ENCODE results near the gene ARHGAP24. TPM values are rescaled to one million over a fixed set of nuclear protein-coding genes. Genes with fewer than 3 reads are reported as not detected.

The ARHGAP24 gene
- 10 to 100 TPM; 30.2 to 38.3 TPM for total RNA-seq
- long read RNA-seq, full-length matches to known transcripts, result 9 of 17 reads
- long read RNA-seq, partial matches to known transcripts, result 7 of 17 reads
- long read RNA-seq, other reads (novel, unspliced or antisense), result 1 of 17 reads

DNA sequence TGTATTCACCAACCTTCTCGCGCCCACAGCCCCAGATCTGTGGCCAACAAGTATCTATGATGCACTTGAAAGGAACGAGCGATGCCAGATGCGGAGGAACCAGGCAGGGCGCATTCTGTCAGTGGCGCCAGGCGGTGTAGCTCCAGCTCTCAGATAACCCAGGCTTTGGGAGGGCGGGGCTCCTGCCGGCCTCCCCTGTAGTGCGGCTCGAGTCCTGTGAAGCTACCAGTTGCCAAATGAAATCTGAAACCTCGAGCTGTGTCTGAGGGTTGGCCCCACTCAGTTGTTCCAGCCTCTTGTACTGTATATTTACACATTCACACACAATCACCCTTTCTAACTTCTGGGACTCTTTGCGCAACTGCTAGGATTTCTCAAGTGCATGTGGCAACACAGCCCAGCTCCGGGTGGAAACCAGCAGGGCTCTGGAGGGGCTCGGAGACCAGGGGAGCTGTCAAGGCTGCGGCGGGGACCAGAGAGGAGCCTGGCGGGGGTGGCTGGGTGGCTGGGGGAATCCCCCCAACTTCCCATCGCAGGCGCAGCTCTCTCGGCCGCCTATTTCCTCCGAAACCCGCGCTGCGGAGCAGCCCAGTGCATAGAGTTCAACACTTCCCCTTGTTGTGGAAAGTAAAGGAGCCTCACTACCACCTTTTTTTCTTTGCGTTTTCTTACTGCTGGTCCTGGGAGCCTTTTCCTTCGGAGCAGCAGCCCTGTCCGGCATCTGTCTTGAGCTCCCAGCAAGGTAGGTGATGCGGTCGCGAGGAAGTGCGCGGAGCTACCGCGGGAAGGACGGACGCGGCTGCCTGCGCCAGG lies at the start of gene ARHGAP24:
TSS of gene ARHGAP24 (plus strand) at position 333 of the 813 bp plus-strand sequence.
- intact Hi-C loops (cut with DNase I), result loop anchor here in 1 of 2 donors (5.0 to 10.0 kb wide), 2 partner anchors 47 to 270 kb away; no protein-coding TSS in a partner anchor
- ATAC-seq (peak; percentile 97 to 99), DNase-seq (peak; percentile 89)

DNA sequence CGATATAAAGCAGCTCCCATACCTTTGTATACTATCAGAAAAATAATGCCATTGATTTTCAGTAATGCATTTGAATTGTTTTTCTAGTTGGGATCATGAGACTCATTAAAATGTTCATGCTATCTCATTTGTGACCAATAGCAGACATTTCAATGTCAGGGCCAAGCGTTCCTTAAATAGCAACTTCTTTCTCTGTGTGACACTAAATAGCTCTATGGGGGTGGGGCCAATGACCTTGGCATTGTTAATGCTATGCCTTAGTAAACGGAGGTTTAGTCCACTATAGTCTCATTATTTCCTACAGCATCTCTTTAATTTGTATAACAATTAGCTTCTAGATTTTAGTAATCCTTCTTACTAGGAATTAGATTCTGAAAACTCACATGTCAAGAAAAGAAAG lies 48.6 kb upstream of the ARHGAP24 start:
- peak; percentile 40 to 83 for ATAC-seq
- intact Hi-C loops (cut with DNase I), result no loop called here
- DNase-seq, result no peak

DNA sequence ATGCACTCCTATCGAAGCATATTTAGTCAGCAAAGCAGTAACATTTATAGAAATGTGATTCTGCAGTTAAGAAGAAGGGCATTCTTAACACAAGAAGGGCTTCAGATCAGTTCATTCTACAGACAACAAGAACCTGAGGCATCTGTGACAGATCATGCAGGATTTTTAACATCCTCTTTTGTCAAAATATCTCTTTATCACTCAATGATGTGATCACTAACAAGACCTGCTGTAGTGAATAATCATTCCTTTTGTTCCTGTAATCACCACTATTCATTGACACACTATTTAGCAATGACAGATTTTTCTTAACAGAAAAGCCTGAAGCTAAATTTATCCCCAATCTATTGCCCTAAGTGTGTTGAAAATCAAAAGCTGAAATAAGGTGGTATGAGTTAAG lies 47.8 kb upstream of the ARHGAP24 start:
- intact Hi-C loops (cut with DNase I), result no loop called here
- ATAC-seq, result no peak
- no peak for DNase-seq

DNA sequence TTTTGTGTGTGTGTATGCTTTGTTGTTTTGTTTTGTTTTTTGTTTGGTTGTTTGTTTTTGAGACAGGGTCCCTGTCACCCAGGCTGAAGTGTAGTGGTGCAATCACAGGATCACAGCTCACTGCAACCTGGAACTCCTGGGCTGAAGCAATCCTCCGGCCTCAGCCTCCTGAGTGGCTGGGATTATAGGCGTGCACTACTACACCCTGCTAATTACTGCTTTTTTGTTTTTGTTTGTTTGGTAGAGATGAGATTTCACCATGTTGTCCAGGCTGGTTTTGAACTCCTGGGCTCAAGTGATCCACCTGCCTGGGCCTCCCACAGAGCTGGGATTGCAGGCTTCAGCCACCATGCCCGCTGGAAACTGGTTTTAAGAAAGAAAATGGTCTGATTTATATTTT lies 44.7 kb upstream of the ARHGAP24 start:
- intact Hi-C loops (cut with DNase I), result no loop called here
- ATAC-seq (no peak), DNase-seq (no peak)

DNA sequence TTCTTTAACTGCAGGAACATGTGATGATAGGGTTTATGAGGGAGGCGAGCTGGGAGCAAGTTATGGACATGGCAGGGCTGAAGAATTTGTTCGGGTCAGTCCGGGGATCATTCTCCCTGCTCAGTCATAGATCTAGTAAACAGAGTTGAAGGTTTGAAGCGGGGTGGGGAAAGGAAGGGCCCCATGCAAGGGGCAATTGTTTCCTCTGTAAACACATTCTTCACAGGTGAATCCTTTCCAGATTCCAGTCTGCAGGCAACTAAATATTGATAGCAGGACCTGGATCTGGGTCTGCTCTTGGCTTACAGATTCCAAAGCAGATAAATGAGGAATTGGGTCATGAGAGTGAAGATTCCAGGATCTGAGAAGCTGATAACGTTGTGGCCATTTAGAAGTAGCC lies 44.3 kb upstream of the ARHGAP24 start:
- no peak for DNase-seq
- intact Hi-C loops (cut with DNase I), result no loop called here
- ATAC-seq, result peak in 1 of 2 donors; percentile 43

DNA sequence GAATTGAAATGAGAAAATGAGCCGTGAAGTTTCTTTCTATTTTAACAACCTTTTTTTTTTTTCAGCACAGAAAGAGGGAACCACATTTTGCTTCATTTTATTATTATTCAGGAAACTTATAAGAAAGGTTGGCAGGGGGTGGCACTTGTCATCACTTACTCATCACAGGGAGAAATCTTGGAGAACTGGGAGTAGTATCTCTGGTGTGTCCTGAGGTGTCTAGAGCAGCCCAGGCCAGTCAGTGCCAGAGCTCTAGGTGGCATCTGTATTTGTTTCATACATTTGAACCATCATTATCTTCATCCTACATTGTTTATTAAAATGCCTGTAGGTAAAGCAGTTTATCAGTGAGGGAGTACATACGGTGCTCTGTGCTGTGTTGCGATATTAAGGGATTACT lies 43.8 kb upstream of the ARHGAP24 start:
- intact Hi-C loops (cut with DNase I), result no loop called here
- DNase-seq, result no peak
- peak in 1 of 2 donors; percentile 56 for ATAC-seq

DNA sequence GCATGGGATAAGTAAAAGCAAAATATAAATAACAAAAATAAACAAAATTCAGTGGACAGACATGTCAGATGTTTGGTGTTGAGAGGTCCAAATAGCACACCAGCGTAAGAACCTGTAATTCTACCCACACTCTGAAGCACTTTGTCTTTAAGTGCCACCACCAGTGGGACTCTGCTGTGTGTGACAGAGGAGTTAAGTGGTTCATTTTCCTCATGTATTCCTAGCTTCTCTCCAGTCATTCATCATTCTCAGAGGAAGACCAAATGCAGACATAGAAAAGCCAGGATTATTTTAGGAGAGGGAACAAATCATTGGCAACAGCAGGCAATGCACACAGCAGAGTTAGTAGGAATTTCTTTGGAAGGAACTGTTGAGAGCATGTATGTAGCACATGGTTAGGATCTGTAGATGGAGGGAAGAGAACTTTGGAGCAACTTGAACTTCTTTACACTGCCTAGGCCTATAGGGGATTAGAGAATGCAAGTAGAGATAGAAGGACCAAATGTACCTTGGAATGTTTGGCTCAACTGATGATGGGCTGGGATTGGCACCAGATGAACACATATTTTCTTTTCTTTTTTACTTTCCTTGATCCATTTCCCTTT lies 43.0 kb upstream of the ARHGAP24 start:
- intact Hi-C loops (cut with DNase I), result no loop called here
- DNase-seq (no peak), ATAC-seq (peak in 1 of 2 donors; percentile 35)

DNA sequence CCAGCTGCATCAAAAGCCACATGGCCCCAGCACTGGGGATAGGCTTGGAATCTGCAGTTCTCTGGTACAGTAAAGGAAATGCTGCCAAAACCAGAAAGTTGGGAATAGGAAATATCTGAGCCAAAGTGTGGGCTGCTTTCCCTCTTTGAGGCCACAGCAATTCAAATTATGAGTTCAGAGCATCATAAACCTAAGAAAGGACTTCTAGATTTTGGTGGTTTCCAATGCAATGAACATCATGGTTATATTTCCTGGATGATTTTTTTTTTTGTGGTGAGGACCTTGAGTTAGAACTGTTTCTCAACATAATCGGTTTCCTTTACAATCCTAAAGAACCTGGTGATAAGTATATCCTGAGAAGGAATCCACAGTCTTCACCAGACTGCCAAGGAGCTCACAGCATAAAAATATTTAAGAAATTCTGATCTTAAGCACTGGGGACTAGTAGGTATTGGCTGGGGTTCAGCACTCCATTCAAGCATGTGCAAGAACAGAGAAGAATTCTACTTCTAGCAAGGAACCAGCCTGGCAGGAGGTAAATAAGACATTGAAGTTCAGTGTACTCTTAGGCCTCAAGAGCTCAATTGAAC lies 29.8 kb upstream of the ARHGAP24 start:
- DNase-seq, result no peak
- no peak for ATAC-seq
- intact Hi-C loops (cut with DNase I), result no loop called here

DNA sequence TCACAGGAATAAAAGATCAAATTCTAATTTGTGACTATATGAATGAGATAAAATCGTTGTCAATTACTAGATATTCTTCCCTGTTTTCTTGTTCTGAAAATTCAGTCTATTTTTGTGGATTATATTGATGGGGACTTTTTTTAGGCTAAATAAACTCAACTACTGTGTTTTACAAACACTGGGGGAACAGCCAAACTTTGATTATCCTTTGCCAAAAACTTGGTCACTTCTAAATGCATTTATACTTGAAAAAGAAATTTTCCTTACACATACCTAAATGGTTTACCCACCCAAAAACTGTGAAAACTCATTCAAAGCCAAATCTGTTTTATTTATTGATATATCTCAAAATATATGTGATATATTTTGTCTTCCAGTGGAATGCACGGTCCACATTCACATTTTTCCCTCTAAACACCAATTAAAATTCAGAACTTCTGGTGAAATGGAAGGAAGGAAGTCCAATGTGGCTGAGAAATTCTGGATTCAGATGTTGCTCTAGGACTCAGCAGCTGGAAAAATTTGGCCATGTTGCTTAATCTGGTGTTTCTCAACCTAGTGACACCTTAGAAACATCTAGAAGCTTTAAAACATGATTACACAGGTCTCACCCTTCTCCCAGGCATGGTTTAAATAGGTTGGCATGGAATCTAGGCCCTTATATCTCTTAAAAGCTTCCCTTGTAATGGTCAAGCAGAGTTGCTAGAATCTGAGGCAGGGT lies 28.6 kb upstream of the ARHGAP24 start:
- DNase-seq (no peak), ATAC-seq (peak; percentile 33 to 34)
- intact Hi-C loops (cut with DNase I), result no loop called here

DNA sequence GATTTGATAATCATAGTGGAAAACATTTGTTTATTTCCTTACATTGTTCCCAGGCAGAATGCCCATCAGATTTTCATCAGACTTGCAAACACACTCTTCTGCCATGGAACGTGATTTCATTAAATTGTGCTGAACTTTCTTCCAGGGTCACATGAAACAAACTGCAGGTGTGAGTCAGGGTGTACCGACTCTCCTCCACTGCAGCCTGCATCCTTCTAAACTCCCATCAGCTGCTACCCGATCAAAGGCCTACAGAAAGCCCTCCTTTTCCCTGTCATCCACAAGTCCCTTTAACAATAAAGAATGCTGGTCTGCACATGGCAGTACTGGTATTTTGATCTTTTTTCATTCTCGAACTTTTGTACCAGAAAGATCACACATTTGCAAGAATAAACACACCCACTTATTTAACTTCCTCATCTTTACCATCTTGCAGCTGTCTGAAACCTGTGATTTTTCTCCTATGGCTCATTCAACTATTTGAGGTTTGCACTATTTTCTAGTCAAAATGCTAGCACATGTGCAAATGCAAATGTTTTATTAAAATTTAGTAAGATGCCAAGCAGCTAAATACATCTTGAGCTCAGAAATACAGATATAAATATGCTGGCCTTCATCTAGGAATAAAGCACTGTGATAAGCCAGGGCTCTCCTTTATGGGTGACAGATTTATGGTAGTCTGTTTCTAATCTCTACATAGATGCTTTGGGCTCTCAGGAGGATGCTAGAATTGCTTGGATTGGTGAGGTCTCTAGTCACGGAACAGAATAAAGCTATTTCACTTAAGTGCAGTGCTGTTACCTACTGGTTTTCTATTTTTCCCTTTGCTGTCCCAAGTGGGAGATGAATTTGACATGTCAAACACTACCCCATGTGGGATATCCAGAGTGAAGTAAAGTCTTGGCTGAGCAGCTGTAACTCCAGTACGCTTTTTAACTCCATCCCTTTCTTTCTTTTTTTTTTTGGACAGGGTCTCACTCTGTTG lies 25.8 kb upstream of the ARHGAP24 start:
- no peak for ATAC-seq
- no peak for DNase-seq
- intact Hi-C loops (cut with DNase I), result no loop called here

DNA sequence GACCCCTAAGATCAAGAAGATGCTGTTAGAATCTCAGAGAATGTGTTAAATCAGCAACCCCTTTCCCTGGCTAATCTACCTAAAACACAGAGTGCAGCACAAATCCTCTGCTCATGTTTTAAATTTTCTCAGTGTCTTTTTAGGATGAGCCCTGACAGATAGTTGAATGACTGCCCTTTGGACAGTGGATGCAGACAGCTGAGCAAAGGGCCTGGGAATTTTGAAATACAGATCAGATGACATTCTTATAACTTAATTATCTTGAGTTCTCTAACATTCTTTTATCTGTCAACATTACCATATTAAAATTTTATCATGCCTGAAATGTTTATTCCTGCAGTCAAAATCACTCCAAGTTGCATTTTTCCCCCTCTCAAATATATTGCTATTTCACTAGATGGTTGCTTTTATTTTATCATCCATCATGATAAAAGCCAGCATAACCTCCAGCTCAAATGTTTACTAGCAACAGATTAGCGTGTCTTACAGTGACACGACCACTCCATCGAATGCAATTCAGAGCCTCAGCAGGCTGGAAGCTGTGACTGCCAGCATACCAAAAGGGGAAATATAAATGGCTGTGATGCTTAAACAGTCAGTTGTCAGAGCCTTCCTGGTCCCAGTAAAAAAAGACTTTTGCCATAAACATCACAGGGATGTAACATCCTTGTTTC lies 22.8 kb upstream of the ARHGAP24 start:
- ATAC-seq, result no peak
- DNase-seq, result no peak
- intact Hi-C loops (cut with DNase I), result no loop called here

DNA sequence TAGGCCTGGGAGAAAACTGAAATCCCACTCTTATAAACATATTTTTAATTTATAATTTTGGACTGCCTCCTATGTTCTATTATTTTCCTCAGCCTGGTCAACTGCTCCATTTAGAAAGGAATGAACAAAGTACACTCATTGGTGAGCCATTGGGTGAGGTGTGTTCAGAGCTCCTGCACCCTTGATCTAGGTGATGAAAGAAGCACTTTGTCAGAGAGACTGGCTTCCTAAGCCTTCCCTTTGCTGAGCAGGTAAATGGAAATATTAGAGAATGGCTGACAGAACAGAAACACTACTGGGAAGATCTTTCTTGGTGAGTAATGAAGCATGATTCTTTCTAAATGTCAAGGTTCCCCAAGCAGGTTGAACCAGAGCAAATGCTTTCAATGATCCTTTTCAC lies 19.0 kb upstream of the ARHGAP24 start:
- ATAC-seq (no peak), DNase-seq (no peak)
- intact Hi-C loops (cut with DNase I), result no loop called here

DNA sequence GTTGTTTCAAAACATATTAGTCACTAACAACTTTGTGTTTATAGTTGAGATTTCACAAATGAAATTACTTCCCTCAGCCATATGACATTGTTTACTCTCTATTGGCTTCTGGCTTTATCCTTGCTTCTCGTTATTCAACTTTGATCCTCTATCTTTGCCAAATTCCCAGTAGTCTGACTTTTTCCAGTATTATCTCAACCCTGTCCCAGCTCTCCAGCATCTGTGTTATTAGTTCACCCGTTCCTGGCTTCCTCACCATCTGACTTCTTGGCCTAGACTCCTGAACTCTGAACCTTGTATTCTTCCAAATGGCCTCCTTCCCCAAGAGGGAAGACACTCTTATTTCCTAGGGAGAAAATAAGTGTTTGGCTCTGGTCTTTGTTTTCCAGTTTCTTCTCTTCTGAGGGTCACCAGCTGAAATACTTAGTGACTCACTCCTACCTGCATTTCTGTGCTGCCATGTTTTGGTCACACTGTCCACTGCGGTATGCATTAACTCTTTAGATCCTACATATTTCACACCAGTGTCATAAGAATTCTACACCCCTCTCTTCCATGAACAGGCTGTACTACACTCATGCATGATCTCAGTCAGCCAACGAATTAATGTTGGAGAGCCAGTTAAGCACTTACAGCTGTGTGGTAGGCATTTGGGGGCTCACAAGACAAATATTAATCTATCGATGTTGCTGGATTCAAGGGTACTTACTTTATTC lies 17.0 kb upstream of the ARHGAP24 start:
- DNase-seq, result no peak
- intact Hi-C loops (cut with DNase I), result no loop called here
- ATAC-seq, result peak in 1 of 2 donors; percentile 53

DNA sequence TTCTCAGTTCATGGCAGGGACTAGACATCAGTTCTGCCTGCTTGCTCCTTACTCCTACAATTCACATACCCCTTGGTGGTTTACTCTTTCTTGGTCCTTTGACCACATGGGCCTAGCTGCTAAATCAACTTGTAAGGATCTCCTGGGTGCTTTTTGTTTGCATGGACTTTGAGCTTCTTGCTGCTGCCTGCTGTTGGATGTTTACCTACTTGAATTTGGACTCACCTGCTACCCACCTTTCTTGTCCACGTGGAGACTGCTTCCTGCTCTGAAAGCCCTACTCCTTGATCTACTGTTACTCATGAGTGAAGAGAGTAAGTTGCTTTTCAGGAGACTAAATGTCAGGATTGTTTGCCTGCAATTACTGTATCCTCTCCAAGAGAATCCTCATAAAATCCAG lies 15.2 kb upstream of the ARHGAP24 start:
- ATAC-seq, result no peak
- DNase-seq, result no peak
- intact Hi-C loops (cut with DNase I), result no loop called here

DNA sequence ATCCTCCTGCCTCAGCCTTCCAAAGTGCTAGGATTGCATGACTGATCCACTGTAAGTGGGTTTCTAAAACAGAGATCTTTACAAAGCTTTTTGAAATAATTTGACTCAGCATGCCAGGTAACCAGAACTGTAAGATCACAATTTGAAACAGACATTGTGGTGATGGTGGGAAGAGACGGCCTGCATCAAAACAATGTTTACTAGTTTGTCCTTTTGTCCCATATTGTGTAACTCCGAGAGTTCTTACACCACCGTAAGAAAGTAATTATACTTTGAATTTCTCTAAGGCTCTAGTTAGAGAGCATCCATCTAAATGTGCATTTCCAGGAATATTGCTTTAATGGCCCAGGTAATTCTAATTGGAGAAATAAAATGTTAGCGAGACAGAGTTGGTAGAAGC lies 594 bp upstream of the ARHGAP24 start:
- intact Hi-C loops (cut with DNase I), result loop anchor here in 1 of 2 donors (10.0 kb wide), 1 partner anchor 270 kb away; no protein-coding TSS in a partner anchor
- DNase-seq (no peak), ATAC-seq (no peak)

DNA sequence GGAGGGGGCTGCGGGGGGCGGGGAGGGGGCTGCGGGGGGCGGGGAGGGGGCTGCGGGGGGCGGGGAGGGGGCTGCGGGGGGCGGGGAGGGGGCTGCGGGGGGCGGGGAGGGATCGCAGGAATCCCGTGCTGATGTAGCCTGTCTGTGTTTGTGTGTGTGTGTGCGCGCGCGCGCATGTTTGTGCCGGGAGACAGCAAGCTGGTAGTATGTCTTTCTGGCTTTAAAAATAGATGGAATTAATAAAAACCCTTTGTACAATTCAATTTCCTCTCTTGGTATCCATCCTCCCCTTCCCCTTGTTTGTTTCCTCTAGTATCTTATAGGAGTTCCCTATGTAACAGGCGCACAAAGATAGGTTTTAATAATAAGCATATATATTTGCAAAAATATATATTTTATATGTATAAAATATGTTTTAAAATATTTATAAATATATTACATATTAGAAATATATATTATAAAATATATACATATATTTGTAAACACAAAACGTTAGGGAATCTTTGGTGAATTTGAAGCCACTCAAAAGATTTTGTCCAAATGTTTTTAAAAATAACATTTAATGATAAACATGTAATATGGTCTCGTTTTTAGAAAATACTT lies 782 bp downstream of the ARHGAP24 start:
- peak; percentile 1 to 3 for ATAC-seq
- intact Hi-C loops (cut with DNase I), result loop anchor here in 1 of 2 donors (5.0 to 10.0 kb wide), 2 partner anchors 47 to 269 kb away; no protein-coding TSS in a partner anchor
- DNase-seq, result peak; percentile 45

DNA sequence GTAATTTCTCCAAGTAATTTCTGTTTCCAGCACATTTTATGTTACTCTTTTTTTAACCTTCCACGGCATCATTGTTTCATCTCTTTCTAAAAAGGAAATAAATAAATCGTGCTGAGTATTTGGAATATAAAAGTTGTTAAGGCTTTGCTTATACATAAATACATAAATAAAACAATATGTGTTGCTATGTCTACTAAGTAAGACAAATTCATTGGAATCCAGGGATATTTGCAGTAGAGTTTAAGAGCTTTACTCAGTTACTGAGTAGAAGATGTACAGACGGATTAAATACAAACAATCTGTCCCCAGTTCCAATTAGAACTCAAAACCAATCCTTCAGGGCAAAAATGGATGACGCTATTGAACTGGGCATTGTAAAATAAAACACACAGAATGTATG lies 1.4 kb downstream of the ARHGAP24 start:
- ATAC-seq (no peak), DNase-seq (no peak)
- intact Hi-C loops (cut with DNase I), result loop anchor here in 1 of 2 donors (5.0 to 10.0 kb wide), 2 partner anchors 46 to 268 kb away; no protein-coding TSS in a partner anchor

All from left cardiac atrium (tissue), 4 donors.